GM12873 (cell line): Measurements from ENCODE around the gene SCN11A.

Experiments used
- TF ChIP-seq, protein P1 (sequence below): IDR thresholded peaks from 2 replicates; pipeline ENCODE4 v1.5.1; 2012; ENCODE audit warnings: low read depth, mild to moderate bottlenecking, moderate library complexity, low read length, control low read depth; ENCODE audit not compliant: insufficient read depth; ENCODE audit errors: missing control alignments

The SCN11A gene

GRCh38 chr3:39086144-39086543 is 34.4 kb upstream of the SCN11A start:
- TF ChIP-seq, protein P1, sequence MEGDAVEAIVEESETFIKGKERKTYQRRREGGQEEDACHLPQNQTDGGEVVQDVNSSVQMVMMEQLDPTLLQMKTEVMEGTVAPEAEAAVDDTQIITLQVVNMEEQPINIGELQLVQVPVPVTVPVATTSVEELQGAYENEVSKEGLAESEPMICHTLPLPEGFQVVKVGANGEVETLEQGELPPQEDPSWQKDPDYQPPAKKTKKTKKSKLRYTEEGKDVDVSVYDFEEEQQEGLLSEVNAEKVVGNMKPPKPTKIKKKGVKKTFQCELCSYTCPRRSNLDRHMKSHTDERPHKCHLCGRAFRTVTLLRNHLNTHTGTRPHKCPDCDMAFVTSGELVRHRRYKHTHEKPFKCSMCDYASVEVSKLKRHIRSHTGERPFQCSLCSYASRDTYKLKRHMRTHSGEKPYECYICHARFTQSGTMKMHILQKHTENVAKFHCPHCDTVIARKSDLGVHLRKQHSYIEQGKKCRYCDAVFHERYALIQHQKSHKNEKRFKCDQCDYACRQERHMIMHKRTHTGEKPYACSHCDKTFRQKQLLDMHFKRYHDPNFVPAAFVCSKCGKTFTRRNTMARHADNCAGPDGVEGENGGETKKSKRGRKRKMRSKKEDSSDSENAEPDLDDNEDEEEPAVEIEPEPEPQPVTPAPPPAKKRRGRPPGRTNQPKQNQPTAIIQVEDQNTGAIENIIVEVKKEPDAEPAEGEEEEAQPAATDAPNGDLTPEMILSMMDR, result peak; percentile 19

GRCh38 chr3:39082666-39083313 is 31.0 kb upstream of the SCN11A start:
- TF ChIP-seq, protein P1, result no peak

GRCh38 chr3:39080026-39080425 is 28.3 kb upstream of the SCN11A start:
- TF ChIP-seq, protein P1, result peak; percentile 13

GRCh38 chr3:39079530-39079929 is 27.8 kb upstream of the SCN11A start:
- TF ChIP-seq, protein P1, result no peak

DNA sequence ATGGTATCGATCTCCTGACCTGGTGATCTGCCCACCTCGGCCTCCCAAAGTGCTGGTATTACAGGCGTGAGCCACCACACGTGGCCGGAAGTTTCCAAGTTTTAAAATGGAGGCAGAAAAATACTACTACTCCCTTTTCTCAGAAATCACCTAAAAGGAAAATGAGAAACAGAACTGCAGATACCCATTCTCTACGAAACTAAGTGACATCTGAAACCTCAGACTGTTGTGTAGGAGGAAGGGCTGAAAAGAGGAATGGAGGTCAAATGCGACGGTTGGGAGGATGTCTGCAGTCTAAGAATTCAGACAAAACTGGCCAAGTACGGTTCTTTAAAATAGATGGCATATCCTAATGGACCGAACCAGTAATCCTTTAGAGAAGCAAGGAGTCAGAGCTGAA is 24.2 kb upstream of the SCN11A start:
- TF ChIP-seq, protein P1, result no peak

GRCh38 chr3:39068556-39068955 is 16.8 kb upstream of the SCN11A start:
- TF ChIP-seq, protein P1, result no peak

DNA sequence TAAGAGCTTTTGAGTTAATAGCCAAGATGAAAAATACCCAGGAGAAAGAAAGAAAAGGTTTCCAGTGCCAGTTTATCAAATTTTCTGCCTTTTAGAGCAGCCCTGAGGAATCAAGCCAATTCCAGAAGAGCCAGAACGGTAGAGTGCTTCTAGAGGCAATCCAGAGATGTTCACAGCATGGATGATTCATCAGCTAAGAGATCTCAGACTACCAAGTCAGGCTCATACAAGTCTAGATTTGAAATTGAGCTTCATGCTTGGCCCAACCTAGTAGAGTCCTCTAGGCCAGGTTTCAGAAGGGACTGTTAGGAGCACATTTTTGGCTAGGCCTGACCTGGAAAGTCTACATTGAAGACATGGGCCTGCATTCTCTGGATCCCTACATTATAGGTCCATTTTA is 15.5 kb upstream of the SCN11A start:
- TF ChIP-seq, protein P1, result no peak
